Gastrocnemius medialis (tissue), 4 donors: Measurements from ENCODE around the gene DCST1. TPM values are rescaled to one million over a fixed set of nuclear protein-coding genes. Genes with fewer than 3 reads are reported as not detected.
"Not testable (repeated sequence)": the region's sequence is repeated elsewhere in the genome, so short reads cannot be mapped to it uniquely, and the experiment has no call there.

Source experiments
- ATAC-seq, 2 donors: fragments of 150-250 bp; one replicate each; pipeline ENCODE4 v1.9.1; 2016
- DNase-seq, 2 donors: peaks; one replicate each; pipeline ENCODE4 v3.0.0-alpha.2; 2019
- H3K27ac ChIP-seq, 4 donors: fragments of 200-600 bp; sonication (generic); 1 replicate in 1 of 4; 2 replicates in 3 of 4; pipeline ENCODE4 v1.5.1; 2016 to 2018; ENCODE audit warnings: mild to moderate bottlenecking in 2 of 4, moderate library complexity in 1 of 4
- H3K27me3 ChIP-seq, 3 donors: fragments of 200-600 bp; sonication (generic) in 2 of 3; 1 replicate in 1 of 3; 2 replicates in 2 of 3; pipeline versions ENCODE4 v1.5.1 to v1.6.0; 2016 to 2019; ENCODE audit warnings: mild to moderate bottlenecking in 1 of 3, moderate library complexity in 1 of 3
- H3K36me3 ChIP-seq, 2 donors: fragments of 200-600 bp; sonication (generic) in 1 of 2; one replicate each; pipeline ENCODE4 v1.5.1; 2017 to 2018
- H3K4me1 ChIP-seq, 2 donors: fragments of 200-600 bp; sonication (generic) in 1 of 2; one replicate each; pipeline ENCODE4 v1.5.1; 2016 to 2017; ENCODE audit warnings: mild to moderate bottlenecking in 2 of 2
- H3K4me3 ChIP-seq, 4 donors: fragments of 200-600 bp; sonication (generic) in 3 of 4; 1 replicate in 1 of 4; 2 replicates in 3 of 4; pipeline ENCODE4 v1.5.1; 2016 to 2019; ENCODE audit warnings: mild to moderate bottlenecking in 2 of 4
- H3K9me3 ChIP-seq, 3 donors: fragments of 200-600 bp; sonication (generic) in 2 of 3; 1 replicate in 1 of 3; 2 replicates in 2 of 3; pipeline ENCODE4 v1.5.1; 2016 to 2019
- CTCF ChIP-seq, 5 experiments: fragments of 450-650 bp in 3 of 5; fragments of 200-600 bp in 2 of 5; sonication (generic) in 2 of 5; IDR thresholded peaks in 4 of 5; conservative IDR thresholded peaks in 1 of 5; 1 replicate in 4 of 5; 2 replicates in 1 of 5; pipeline ENCODE4 v1.5.1; 2016 to 2019; ENCODE audit warnings: antibody characterized with exemption in 5 of 5, mild to moderate bottlenecking in 3 of 5, moderate library complexity in 3 of 5
- POLR2A ChIP-seq, 2 donors: fragments of 450-650 bp; IDR thresholded peaks; one replicate each; pipeline ENCODE4 v1.6.1; 2017; ENCODE audit warnings: antibody characterized with exemption in 2 of 2, mild to moderate bottlenecking in 2 of 2, moderate library complexity in 2 of 2
- in situ Hi-C, 4 donors: fragments of 200-750 bp; cut with MboI; loops; one replicate each; pipeline versions ENCODE4 v1.15.0 to v1.8.0; 2017; ENCODE audit warnings: low sequenced_read_pairs in 4 of 4
- intact Hi-C: fragments of 100-400 bp; cut with DNase I; formaldehyde crosslinking; loops from one replicate; pipeline ENCODE4 v1.15.1; 2023; ENCODE audit warnings: low total_unique reads
- total RNA-seq, 4 donors: library from RNA; depleted of rRNA; stranded (reverse); fragments of >200 nt; gene quantifications; one replicate each; pipeline versions ENCODE4 v1.1.0 to v1.2.3, GENCODE V29; 2016

Gene DCST1
- total RNA-seq, 4 donors from 2014 or later, result 0.13 to 0.35 TPM; not detected in 2

- Histone ChIP-seq H3K27me3 (no peaks in the 10 kb centered on the region), H3K4me1 (peaks cover 7 to 15% of the 10 kb centered on the region in 2 donors), H3K36me3 (peaks cover 0 to 10% of the 10 kb centered on the region in 2 donors), H3K4me3 (no peak overlapping the region), H3K9me3 (no peaks in the 10 kb centered on the region), H3K27ac (no peak overlapping the region)
- TF ChIP-seq POLR2A (IDR thresholded peaks at IDR 0.05), result no peak
- no peak for TF ChIP-seq CTCF (IDR thresholded peaks at IDR 0.05 in 4 of 5, conservative IDR thresholded peaks at IDR 0.05 in 1 of 5)
- in situ Hi-C loops (no loop called here), intact Hi-C loops (no loop called here)
- DNase-seq, result no peak
- no peak for ATAC-seq
Measured at GRCh38 chr1:154994591-154994990, 39.0 kb upstream of the DCST1 start.

- peak in 3 of 5 experiments; percentile 24 to 47 (median 32) for TF ChIP-seq CTCF (IDR thresholded peaks at IDR 0.05 in 4 of 5, conservative IDR thresholded peaks at IDR 0.05 in 1 of 5)
- H3K27me3 ChIP-seq, H3K27ac ChIP-seq, DNase-seq, intact Hi-C loops, H3K36me3 ChIP-seq, H3K4me3 ChIP-seq, H3K9me3 ChIP-seq: not testable (repeated sequence)
- ATAC-seq, result peak in 1 of 2 donors; percentile 21
- H3K4me1 ChIP-seq, result peaks cover 13 to 23% of the 10 kb centered on the region in 2 donors
- in situ Hi-C loops, result loop anchor here in 1 of 4 donors (5.0 kb wide), 1 partner anchor 33 kb away; the partner anchor contains the start of gene PYGO2
Measured at GRCh38 chr1:154995301-154995983, 38.2 kb upstream of the DCST1 start.

- no peaks in the 10 kb centered on the region for H3K9me3 ChIP-seq
- H3K27me3 ChIP-seq, result no peaks in the 10 kb centered on the region
- H3K4me1 ChIP-seq, result peaks cover 13 to 23% of the 10 kb centered on the region in 2 donors
- TF ChIP-seq CTCF (IDR thresholded peaks at IDR 0.05 in 4 of 5, conservative IDR thresholded peaks at IDR 0.05 in 1 of 5), result no peak
- TF ChIP-seq POLR2A (IDR thresholded peaks at IDR 0.05), result no peak
- H3K36me3 ChIP-seq, result no peaks in the 10 kb centered on the region
- H3K27ac ChIP-seq, result no peak overlapping the region
- no peak overlapping the region for H3K4me3 ChIP-seq
- in situ Hi-C loops (loop anchor here in 1 of 4 donors (5.0 kb wide), 1 partner anchor 35 kb away; the partner anchor contains the start of gene PYGO2), intact Hi-C loops (no loop called here)
- ATAC-seq, result no peak
- DNase-seq, result peak in 1 of 2 donors; percentile 15
Measured at GRCh38 chr1:154996966-154997701, 36.5 kb upstream of the DCST1 start.

GRCh38 chr1:154998201-154998780 lies 35.3 kb upstream of the DCST1 start:
- peak in 1 of 2 donors; percentile 42 for DNase-seq
- no peaks in the 10 kb centered on the region for H3K9me3 ChIP-seq
- in situ Hi-C loops, result loop anchor here in 1 of 4 donors (5.0 kb wide), 1 partner anchor 36 kb away; the partner anchor contains the start of gene PYGO2
- H3K4me3 ChIP-seq, result no peak overlapping the region
- no peak overlapping the region for H3K27ac ChIP-seq
- no peak for ATAC-seq
- peak in 1 of 5 experiments; percentile 21 for TF ChIP-seq CTCF (IDR thresholded peaks at IDR 0.05 in 4 of 5, conservative IDR thresholded peaks at IDR 0.05 in 1 of 5)
- TF ChIP-seq POLR2A (IDR thresholded peaks at IDR 0.05), result no peak
- H3K36me3 ChIP-seq, result no peaks in the 10 kb centered on the region
- H3K27me3 ChIP-seq, result no peaks in the 10 kb centered on the region
- H3K4me1 ChIP-seq, result peaks cover 13 to 23% of the 10 kb centered on the region in 2 donors
- intact Hi-C loops, result no loop called here
